MM.1S (cell line): Measurements from ENCODE around the gene SCT.

Experiments used
- EZH2 ChIP-seq: fragments of 300-600 bp; sonication (generic); optimal IDR thresholded peaks from 2 replicates; pipeline ENCODE3; 2017; ENCODE audit warnings: low read depth, mild to moderate bottlenecking, antibody characterized with exemption, low read length, mixed read lengths
- TF ChIP-seq, protein P1 (sequence below): fragments of 300-600 bp; sonication (generic); IDR thresholded peaks from 2 replicates; pipeline ENCODE4 v1.5.1; 2016; ENCODE audit warnings: antibody characterized with exemption, low read length, mixed read lengths

DNA sequence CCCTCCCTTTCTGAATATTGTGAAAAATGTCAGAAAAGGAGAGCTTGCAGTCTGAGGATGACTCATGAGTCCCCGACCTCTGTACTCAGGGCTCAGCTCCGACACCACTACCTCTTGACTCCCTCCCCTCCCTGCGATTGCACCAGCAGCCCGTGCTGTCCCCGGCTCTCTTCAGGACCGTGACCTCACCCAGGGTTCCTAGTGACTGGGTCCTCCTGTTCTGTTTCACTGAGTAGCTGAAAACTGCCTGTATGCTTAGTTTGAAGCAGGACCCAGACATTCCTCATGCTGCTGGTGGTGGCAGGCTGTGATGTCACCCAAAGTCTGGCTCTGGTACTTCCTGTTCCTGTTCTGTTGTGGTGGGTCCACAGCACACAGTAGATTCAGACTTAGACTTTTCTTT, 39.0 kb downstream of the SCT start:
- TF ChIP-seq, protein P1, sequence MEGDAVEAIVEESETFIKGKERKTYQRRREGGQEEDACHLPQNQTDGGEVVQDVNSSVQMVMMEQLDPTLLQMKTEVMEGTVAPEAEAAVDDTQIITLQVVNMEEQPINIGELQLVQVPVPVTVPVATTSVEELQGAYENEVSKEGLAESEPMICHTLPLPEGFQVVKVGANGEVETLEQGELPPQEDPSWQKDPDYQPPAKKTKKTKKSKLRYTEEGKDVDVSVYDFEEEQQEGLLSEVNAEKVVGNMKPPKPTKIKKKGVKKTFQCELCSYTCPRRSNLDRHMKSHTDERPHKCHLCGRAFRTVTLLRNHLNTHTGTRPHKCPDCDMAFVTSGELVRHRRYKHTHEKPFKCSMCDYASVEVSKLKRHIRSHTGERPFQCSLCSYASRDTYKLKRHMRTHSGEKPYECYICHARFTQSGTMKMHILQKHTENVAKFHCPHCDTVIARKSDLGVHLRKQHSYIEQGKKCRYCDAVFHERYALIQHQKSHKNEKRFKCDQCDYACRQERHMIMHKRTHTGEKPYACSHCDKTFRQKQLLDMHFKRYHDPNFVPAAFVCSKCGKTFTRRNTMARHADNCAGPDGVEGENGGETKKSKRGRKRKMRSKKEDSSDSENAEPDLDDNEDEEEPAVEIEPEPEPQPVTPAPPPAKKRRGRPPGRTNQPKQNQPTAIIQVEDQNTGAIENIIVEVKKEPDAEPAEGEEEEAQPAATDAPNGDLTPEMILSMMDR = no peak
- no peak for TF ChIP-seq EZH2
